RWPE1 (cell line): ENCODE results near the gene IL10RA.
"Not testable (repeated sequence)": the region's sequence is repeated elsewhere in the genome, so short reads cannot be mapped to it uniquely, and the experiment has no call there.

Source experiments
- CTCF ChIA-PET: fragments of 350-600 bp; sonication (Branson Sonifier 250); formaldehyde crosslinking; extraction: SDS; loops from one replicate; lab custom pipeline; 2021; lab: Yijun Ruan, JAX
- POLR2A ChIA-PET: fragments of 400-600 bp; formaldehyde crosslinking; extraction: SDS; loops from one replicate; lab custom pipeline; 2020; ENCODE audit warnings: antibody characterized with exemption; ENCODE audit not compliant: low non-redundant PET; lab: Yijun Ruan, JAX
- DNase-seq: peaks from one replicate; pipeline ENCODE4 v3.0.0; 2012; ENCODE audit warnings: low spot score
- H3K27ac ChIP-seq: fragments of 450-650 bp; 2 replicates; pipeline ENCODE4 v1.5.1; 2017
- CTCF ChIP-seq: fragments of 450-650 bp; conservative IDR thresholded peaks from 2 replicates; pipeline ENCODE4 v1.5.1; 2017; ENCODE audit warnings: low read depth, mild to moderate bottlenecking

IL10RA gene

DNA sequence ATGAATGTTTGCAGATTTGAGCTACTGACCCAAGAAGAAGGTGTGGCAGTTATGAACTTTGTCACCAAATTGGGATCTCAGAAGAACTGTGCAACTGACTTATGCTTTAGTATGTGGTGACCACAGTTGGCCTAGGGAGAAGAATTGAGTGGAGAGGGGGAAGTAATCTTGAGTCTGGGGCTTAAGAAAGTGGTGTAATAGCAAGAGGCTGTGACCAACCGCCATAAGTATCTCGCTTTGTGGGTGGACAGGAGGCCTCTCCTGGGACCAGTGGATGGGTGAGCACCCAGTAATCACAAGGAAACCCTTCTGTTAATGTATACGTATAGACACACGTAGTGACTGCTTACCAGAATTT is 12.7 kb upstream of the IL10RA start:
- no peak for TF ChIP-seq CTCF
- DNase-seq, result no peak
- ChIA-PET POLR2A (no interaction called here), CTCF (interaction anchor here (0.6 kb wide), 1 partner anchor 44 kb away, joined by 3 read pairs; no protein-coding TSS in a partner anchor)
- H3K27ac ChIP-seq, result no peak overlapping the region

DNA sequence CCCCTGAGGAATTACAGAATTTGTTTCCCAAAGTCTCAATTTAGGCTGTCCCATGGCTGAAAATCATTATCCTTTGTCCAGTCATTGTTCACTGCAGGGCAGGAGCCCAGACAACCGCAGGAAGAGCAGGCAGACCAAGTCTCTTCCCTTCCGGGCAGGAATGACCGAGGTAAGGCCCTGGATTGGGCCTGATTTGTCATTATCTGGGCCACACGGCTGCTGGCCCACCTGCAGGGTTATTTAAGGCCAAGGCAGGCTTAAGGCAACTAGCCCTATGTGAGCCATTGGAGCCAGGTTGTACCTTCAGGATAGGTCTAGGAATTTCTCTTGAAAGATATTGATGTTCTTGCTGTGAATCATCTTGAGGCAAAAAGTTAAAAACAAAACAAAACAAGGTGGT is 9.7 kb upstream of the IL10RA start:
- ChIA-PET POLR2A (no interaction called here), CTCF (interaction anchor here (0.6 kb wide), 1 partner anchor 1765 kb away, joined by 3 read pairs; no protein-coding TSS in a partner anchor)
- H3K27ac ChIP-seq, result no peak overlapping the region
- no peak for DNase-seq
- no peak for TF ChIP-seq CTCF

DNA sequence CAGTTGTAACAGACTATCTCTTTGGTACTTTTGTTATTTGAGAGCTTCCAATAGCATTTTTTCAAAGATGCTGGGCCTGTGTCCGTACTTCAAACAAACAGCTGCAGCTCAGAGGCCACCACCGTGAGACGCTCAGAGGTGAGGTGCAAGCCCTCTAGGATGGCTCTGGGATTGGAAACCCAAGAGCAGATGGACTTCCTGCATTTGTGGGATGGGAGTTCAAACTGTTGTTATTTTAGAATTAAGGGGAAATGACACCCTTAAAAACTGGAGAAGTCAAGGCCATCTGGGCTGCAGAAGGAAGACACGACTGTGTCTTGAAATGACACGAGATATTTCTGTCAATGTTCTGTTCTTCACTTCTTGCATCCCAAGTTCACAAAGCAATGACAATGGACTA is 9.2 kb upstream of the IL10RA start:
- no peak overlapping the region for H3K27ac ChIP-seq
- ChIA-PET CTCF (no interaction called here), POLR2A (no interaction called here)
- DNase-seq, result no peak
- TF ChIP-seq CTCF, result no peak

- POLR2A ChIA-PET, DNase-seq, H3K27ac ChIP-seq: not testable (repeated sequence)
- CTCF ChIA-PET, result interaction anchor here (0.7 kb wide), 1 partner anchor 75 kb away, joined by 3 read pairs; no protein-coding TSS in a partner anchor
Measured at GRCh38 chr11:117977612-117978264, 8.5 kb upstream of the IL10RA start.

GRCh38 chr11:117978291-117978910 is 7.8 kb upstream of the IL10RA start:
- CTCF ChIA-PET, result interaction anchor here (0.7 kb wide), 1 partner anchor 74 kb away, joined by 3 read pairs; no protein-coding TSS in a partner anchor
- POLR2A ChIA-PET, result not testable (repeated sequence)

DNA sequence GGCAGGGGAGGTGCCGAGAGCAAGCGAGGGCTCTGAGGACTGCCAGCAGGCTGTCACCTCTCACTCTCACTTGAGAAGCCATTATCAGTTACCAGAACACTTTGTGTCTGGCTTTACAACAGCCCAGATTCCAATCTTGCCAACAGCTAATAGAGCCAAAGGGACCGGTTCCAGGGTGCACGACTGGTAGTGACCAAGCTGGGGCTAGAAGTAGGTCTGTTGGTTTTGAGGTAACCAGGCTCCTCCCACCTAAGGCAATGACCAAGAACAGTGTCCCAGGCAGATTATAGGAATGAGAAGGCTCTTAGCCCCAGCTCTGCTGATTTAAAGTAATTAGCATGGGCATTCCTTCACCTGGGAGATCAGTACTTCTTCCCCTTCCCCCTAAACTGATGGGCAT is 7.2 kb upstream of the IL10RA start:
- no peak for TF ChIP-seq CTCF
- ChIA-PET CTCF (no interaction called here), POLR2A (no interaction called here)
- no peak overlapping the region for H3K27ac ChIP-seq
- no peak for DNase-seq

More at GRCh38 chr11:117978291-117978910, 7.8 kb upstream of the IL10RA start:
- not testable (repeated sequence) for DNase-seq, H3K27ac ChIP-seq

DNA sequence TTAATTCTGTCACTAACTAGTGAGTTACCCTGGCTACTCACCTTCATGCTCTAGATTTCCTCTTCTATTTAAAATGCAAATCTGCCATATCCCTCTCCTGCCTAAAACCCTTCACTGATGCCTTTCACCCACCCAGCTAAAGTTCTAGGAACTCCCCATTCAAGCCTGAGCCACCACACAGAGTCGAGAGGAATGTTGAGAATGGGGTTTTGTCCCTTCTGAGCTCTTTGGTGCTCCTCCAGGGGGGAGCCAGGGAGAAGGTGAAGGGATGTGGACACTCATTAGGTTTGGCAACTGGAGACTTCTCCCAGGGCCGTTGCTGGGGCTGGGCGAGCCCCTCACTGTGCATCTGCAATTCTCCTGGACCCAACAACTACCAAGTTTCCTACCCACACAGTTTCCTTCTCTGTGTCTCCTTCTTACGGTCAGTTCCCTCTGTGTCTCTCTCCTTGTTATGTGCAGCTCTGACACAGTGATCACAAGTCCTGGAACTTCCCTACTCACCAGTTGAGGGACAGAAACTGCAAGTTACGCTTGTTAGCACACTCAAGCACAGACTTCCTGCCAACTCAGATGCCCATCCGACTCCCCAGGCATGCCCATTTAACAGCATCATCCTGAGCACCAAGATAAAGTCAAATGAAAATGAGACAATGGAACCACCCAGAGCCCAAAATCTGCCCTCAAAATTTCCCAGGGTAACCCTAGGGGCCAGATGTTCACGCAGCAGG is 6.5 kb upstream of the IL10RA start:
- DNase-seq, result no peak
- CTCF ChIA-PET, result no interaction called here
- H3K27ac ChIP-seq, result no peak overlapping the region
- no peak for TF ChIP-seq CTCF
- POLR2A ChIA-PET, result no interaction called here
